ENCODE data around the gene TOGARAM2.

TOGARAM2 gene

DNA sequence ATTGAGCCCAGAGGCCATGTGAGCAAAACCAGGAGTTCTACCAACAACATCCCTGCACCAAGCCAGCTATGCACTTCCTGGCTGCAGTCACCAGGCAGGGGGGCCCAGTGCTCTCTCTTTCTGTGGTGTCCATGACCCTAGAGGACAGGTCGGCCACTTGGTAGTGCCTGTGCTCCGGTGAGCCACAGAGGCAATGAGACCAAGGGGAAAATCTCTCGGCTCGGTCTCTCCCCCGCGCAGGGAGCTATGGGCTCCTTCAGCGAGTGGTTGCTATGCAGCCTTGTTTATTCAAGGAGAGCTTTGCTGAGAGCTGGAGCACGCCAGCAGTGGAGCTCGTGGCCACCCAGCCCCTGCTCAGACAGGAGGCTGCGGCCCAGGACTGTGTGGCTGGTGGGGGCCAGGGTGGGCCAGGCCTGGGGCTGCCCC, at the start of gene TOGARAM2:
TSS of gene TOGARAM2 (plus strand) at position 283 of the 426 bp plus-strand sequence. CDS start 13,537 bp downstream, outside the sequence.
- no peak for DNase-seq (ENCODE audit: low read depth in 1 of 2, low spot score in 1 of 2)

GRCh38 chr2:28934769-28935168, 46.3 kb upstream of the TOGARAM2 start:
- no peak for DNase-seq (ENCODE audit: low read depth in 1 of 2, low spot score in 1 of 2)

DNA sequence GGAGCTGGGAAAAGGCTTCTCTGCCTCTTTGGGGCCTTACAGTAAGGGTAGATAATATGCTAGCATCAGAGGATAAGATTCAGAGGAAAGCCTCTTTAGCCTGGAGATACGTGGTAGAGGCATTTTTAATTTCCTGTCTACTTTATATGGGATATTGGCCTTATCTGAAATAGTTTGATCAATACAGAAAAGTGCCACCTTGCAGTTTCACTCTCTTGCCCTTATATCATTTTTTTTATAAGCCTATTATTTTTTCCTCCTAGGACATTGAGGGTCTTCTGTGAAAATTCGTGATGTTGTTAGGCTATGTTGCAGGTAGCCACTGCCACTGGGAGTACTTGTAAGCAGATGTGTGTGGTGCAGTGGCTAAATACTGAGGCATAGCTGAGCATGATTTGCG, 40.1 kb upstream of the TOGARAM2 start:
- no peak for DNase-seq (ENCODE audit: low read depth in 1 of 2, low spot score in 1 of 2)

- no peak for DNase-seq (ENCODE audit: low read depth in 1 of 2, low spot score in 1 of 2)
Observed at GRCh38 chr2:28944535-28945248, 36.4 kb upstream of the TOGARAM2 start.

- no peak for DNase-seq (ENCODE audit: low read depth in 1 of 2, low spot score in 1 of 2)
Observed at GRCh38 chr2:28948160-28948559, 32.9 kb upstream of the TOGARAM2 start.

- DNase-seq (ENCODE audit: low read depth in 1 of 2, low spot score in 1 of 2): no peak
Observed at GRCh38 chr2:28949190-28949589, 31.9 kb upstream of the TOGARAM2 start.

DNA sequence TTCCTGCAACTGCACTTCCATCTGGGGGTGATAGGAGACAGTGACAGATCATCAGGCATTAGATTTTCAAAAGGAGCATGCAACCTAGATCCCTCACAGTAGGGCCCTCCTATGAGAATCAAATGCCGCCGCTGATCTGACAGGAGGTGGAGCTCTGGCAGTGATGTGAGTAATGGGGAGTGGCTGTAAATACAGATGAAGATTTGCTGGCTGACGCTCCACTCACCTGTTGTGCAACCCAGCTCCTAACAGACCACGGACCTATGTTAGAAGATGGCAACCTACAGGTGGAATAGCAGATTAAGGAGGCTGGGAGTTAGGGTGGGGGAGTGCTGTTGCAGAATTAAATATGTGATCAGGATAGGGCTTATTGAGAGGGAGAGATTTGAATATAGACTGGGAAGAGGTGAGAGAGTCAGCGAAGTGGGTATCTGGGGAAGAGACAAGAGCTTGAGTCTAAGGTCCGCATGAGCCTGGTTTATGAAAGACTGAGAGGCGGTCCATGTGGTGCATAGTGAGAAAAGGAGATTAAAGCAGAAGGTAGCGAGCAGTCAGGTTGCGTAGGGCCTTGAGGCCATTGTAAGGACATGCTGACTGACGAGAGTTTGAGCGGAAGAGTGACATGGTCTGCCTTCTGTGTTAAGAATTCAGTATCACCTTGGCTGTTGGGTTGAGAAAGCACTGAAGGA, 31.3 kb upstream of the TOGARAM2 start:
- DNase-seq (ENCODE audit: low read depth in 1 of 2, low spot score in 1 of 2): no peak

GRCh38 chr2:28950941-28951630, 30.0 kb upstream of the TOGARAM2 start:
- no peak for DNase-seq (ENCODE audit: low read depth in 1 of 2, low spot score in 1 of 2)

GRCh38 chr2:28951910-28952835, 28.9 kb upstream of the TOGARAM2 start:
- DNase-seq (ENCODE audit: low read depth in 1 of 2, low spot score in 1 of 2): no peak

DNA sequence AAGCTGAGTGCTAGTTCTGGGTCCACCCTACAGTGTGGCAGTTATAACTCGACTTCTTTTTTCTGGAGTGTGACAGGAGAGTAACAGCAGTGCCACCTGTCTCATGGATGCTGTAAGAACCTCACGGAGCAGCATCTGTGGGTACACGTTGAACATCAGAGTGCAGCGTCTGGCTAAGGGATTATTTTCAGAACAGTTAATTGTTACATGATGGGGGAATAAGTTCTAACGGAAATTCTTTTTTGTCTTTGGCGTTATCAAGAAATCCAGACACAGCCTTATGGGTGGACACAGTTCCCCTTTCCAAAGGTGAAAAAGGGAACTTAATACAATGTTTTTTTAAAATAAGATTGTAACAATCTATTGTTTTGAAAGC, 28.3 kb upstream of the TOGARAM2 start:
- DNase-seq (ENCODE audit: low read depth in 1 of 2, low spot score in 1 of 2): no peak

DNA sequence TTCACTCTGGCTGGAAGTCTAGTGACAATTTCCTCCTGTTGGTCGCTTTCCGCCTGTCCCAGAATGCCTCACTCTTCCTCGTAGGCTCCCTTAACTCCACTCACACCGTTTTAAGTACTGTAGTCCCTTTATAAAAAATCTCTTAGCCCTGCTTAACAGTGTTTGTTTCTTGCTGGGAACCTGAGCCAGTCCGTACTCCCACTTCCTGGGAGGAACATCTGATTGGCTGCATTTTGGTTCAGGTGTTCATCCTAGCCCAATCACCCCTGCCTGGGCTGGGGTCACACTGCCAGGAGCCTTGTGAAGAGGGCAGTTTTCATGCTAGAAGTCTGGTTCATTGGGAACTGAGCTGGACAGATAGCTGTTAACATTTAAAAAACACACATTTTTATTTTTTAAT, 25.6 kb upstream of the TOGARAM2 start:
- DNase-seq (ENCODE audit: low read depth in 1 of 2, low spot score in 1 of 2): no peak

DNA sequence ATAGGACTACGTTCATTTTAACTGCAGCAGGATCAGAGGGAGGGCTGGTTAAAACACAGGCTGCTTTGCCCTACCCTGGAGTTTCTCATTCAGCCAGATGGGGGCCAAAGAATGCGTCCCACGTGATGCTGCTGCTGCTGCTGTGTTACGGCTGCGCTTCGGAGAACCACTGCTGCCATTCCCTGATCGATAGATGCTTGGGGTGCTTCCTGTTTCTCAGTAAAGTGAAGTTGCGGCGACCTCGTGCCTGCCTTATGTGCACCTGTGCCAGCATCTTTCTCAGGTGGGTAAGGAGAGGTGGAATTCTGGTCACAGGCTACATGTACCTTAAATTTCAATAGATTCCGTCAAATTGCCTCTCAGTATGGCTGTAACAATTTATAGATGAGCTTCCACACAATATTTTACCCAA, 24.7 kb upstream of the TOGARAM2 start:
- DNase-seq (ENCODE audit: low read depth in 1 of 2, low spot score in 1 of 2): peak in 1 of 2 donors; percentile 9

- DNase-seq (ENCODE audit: low read depth in 1 of 2, low spot score in 1 of 2): no peak
Observed at GRCh38 chr2:28956890-28957289, 24.2 kb upstream of the TOGARAM2 start.

GRCh38 chr2:28958689-28959088, 22.4 kb upstream of the TOGARAM2 start:
- no peak for DNase-seq (ENCODE audit: low read depth in 1 of 2, low spot score in 1 of 2)

- no peak for DNase-seq (ENCODE audit: low read depth in 1 of 2, low spot score in 1 of 2)
Observed at GRCh38 chr2:28960401-28960800, 20.7 kb upstream of the TOGARAM2 start.

- no peak for DNase-seq (ENCODE audit: low read depth in 1 of 2, low spot score in 1 of 2)
Observed at GRCh38 chr2:28962505-28962904, 18.6 kb upstream of the TOGARAM2 start.

DNA sequence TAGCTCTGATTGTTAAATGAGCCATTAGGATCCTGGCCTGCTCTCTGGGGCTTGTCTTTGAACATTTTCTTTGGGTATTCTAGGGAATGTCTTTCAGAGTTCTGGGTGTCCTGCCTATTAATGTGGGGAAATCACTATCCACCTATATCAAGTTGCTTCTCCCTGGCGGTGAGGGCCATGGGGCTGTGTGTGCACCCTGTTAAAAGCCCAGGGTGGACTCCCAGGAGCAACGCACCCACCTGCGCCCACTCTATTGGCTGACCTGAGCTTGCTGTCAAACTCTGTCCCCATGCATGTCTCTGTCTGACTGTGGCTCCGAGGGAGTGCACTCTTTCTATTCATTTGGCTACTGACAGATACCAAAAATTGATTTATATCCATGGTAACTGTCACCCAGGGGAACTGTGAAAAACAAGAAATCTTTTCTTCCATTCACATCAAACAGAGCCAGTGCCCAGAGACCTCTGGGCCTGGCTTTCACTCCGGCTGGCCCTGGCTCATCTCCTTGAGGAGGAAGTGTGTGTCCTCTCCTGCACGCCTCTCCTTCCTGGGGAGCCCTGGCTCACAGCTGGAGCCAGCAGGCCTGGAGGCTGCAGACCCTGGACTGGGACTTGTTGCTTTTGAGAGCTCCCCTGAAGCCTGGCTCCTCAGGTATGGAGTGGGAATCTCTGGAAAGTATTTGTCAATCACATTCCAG, 10.5 kb upstream of the TOGARAM2 start:
- no peak for DNase-seq (ENCODE audit: low read depth in 1 of 2, low spot score in 1 of 2)

DNA sequence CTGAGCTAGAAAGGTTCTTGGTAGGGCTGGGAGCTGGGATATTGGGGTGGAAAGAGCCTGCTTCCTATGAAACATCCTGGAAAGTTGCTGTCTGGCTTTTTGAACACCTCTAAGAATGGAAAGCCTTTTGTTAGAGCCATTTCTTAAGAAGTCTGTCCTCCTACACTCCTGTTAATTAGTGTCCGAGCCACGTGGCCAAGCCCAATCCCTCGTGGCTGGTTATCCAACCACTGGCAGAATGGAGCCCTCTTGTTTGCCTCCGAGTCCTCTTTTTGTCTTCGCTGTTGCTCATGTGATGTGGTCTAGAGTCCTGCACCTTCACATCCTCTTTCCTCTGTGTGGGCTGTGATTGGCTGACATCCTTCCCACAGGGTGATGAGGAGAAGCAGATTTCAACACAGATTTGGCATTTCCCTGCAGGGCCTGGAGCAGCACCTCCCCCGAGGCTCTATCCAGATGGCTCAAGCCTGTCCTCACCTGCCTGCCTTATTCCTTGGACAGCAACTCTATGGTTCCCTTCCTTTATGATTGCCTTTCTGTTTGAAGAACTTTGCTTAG, 8.2 kb upstream of the TOGARAM2 start:
- no peak for DNase-seq (ENCODE audit: low read depth in 1 of 2, low spot score in 1 of 2)

- no peak for DNase-seq (ENCODE audit: low read depth in 1 of 2, low spot score in 1 of 2)
Observed at GRCh38 chr2:28974252-28974651, 6.8 kb upstream of the TOGARAM2 start.

GRCh38 chr2:28975671-28976070, 5.4 kb upstream of the TOGARAM2 start:
- no peak for DNase-seq (ENCODE audit: low read depth in 1 of 2, low spot score in 1 of 2)

Measured in stimulated activated CD4-positive, alpha-beta T cell treated with anti-CD3 and anti-CD28 coated beads, Interleukin-15, amount 100 ng/mL, for 1 hour (primary cell).